Subcutaneous adipose tissue (tissue), 4 donors: Measurements from ENCODE around the gene REC8. TPM values are rescaled to one million over a fixed set of nuclear protein-coding genes. Genes with fewer than 3 reads are reported as not detected.

Experiments
- CTCF ChIP-seq: fragments of 450-650 bp; IDR thresholded peaks from one replicate; pipeline ENCODE4 v1.5.1; 2016; ENCODE audit warnings: low read depth, mild to moderate bottlenecking, control low read depth, antibody characterized with exemption, moderate library complexity
- total RNA-seq, 4 donors: library from RNA; depleted of rRNA; stranded (reverse); fragments of >200 nt; gene quantifications; one replicate each; pipeline ENCODE4 v1.1.0, GENCODE V29; 2016

The REC8 gene
- total RNA-seq, 4 donors from 2014 or later, result 3.1 to 27.7 (median 5.5) TPM

GRCh38 chr14:24179294-24179960, 7.5 kb downstream of the REC8 start:
- no peak for TF ChIP-seq CTCF

- no peak for TF ChIP-seq CTCF
Measured at GRCh38 chr14:24179961-24180796, 8.3 kb downstream of the REC8 start.

- TF ChIP-seq CTCF, result no peak
Measured at GRCh38 chr14:24181371-24182077, 9.6 kb downstream of the REC8 start.

GRCh38 chr14:24182110-24182882, 10.4 kb downstream of the REC8 start:
- no peak for TF ChIP-seq CTCF

GRCh38 chr14:24183014-24183481, 11.2 kb downstream of the REC8 start:
- no peak for TF ChIP-seq CTCF

GRCh38 chr14:24184104-24184970, 12.5 kb downstream of the REC8 start:
- no peak for TF ChIP-seq CTCF
